ENCODE results near the gene NSUN6. TPM values are rescaled to one million over a fixed set of nuclear protein-coding genes. Genes with fewer than 3 reads are reported as not detected.

The NSUN6 gene
- total and polyA plus RNA-seq, 2 experiments from 2014 or later = 18.1 to 37.4 TPM

DNA sequence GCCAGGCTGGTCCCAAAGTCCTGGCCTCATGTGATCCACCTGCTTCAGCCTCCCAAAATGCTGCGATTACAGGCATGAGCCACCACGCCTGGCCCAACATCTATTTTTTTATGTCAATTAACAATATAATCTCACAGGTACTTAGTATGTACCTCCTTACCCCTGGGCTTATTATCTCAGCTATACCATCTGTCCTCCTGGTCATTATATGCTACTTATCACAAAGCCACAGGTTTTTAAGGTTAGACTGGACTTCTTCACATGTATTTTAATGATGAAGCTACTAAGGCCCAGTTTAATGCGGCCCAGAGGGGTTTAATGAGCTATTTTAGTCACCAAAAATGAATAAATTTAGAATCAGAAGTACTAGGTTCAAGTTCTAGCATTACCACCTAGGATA lies 3.4 kb downstream of the NSUN6 start (continued):
- TF ChIP-seq, protein P1, sequence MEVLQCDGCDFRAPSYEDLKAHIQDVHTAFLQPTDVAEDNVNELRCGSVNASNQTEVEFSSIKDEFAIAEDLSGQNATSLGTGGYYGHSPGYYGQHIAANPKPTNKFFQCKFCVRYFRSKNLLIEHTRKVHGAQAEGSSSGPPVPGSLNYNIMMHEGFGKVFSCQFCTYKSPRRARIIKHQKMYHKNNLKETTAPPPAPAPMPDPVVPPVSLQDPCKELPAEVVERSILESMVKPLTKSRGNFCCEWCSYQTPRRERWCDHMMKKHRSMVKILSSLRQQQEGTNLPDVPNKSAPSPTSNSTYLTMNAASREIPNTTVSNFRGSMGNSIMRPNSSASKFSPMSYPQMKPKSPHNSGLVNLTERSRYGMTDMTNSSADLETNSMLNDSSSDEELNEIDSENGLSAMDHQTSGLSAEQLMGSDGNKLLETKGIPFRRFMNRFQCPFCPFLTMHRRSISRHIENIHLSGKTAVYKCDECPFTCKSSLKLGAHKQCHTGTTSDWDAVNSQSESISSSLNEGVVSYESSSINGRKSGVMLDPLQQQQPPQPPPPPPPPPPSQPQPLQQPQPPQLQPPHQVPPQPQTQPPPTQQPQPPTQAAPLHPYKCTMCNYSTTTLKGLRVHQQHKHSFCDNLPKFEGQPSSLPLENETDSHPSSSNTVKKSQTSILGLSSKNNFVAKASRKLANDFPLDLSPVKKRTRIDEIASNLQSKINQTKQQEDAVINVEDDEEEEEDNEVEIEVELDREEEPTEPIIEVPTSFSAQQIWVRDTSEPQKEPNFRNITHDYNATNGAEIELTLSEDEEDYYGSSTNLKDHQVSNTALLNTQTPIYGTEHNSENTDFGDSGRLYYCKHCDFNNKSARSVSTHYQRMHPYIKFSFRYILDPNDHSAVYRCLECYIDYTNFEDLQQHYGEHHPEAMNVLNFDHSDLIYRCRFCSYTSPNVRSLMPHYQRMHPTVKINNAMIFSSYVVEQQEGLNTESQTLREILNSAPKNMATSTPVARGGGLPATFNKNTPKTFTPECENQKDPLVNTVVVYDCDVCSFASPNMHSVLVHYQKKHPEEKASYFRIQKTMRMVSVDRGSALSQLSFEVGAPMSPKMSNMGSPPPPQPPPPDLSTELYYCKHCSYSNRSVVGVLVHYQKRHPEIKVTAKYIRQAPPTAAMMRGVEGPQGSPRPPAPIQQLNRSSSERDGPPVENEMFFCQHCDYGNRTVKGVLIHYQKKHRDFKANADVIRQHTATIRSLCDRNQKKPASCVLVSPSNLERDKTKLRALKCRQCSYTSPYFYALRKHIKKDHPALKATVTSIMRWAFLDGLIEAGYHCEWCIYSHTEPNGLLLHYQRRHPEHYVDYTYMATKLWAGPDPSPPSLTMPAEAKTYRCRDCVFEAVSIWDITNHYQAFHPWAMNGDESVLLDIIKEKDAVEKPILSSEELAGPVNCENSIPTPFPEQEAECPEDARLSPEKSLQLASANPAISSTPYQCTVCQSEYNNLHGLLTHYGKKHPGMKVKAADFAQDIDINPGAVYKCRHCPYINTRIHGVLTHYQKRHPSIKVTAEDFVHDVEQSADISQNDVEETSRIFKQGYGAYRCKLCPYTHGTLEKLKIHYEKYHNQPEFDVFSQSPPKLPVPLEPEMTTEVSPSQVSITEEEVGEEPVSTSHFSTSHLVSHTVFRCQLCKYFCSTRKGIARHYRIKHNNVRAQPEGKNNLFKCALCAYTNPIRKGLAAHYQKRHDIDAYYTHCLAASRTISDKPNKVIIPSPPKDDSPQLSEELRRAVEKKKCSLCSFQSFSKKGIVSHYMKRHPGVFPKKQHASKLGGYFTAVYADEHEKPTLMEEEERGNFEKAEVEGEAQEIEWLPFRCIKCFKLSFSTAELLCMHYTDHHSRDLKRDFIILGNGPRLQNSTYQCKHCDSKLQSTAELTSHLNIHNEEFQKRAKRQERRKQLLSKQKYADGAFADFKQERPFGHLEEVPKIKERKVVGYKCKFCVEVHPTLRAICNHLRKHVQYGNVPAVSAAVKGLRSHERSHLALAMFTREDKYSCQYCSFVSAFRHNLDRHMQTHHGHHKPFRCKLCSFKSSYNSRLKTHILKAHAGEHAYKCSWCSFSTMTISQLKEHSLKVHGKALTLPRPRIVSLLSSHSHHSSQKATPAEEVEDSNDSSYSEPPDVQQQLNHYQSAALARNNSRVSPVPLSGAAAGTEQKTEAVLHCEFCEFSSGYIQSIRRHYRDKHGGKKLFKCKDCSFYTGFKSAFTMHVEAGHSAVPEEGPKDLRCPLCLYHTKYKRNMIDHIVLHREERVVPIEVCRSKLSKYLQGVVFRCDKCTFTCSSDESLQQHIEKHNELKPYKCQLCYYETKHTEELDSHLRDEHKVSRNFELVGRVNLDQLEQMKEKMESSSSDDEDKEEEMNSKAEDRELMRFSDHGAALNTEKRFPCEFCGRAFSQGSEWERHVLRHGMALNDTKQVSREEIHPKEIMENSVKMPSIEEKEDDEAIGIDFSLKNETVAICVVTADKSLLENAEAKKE (CRISPR knock-in tag; IDR thresholded peaks at IDR 0.05) = no peak

- Mint-ChIP-seq H3K27me3 (ENCODE audit: insufficient read depth, low read depth, poor library complexity) (no peaks in the 10 kb centered on the region), H3K4me3 (no peak overlapping the region), H3K27ac (no peak overlapping the region), H3K36me3 (ENCODE audit: low read depth) (peaks cover 10% of the 10 kb centered on the region; the same call in 2 of the 3 replicates), H3K4me1 (peaks cover 4% of the 10 kb centered on the region; the same call in 2 of the 3 replicates), H3K9me3 (no peaks in the 10 kb centered on the region)
- no peak for ATAC-seq
- H3K36me3 ChIP-seq (ENCODE audit: insufficient read depth) = no peaks in the 10 kb centered on the region; the same call in 1 of the 2 replicates
- no peaks in the 10 kb centered on the region for H3K9me2 ChIP-seq (ENCODE audit: insufficient read depth)
- no peak overlapping the region for H3K4me2 ChIP-seq
- no peak for DNase-seq (ENCODE audit: low spot score)
- H3K27me3 ChIP-seq (ENCODE audit: insufficient read depth) = no peaks in the 10 kb centered on the region
- H3K4me1 ChIP-seq (ENCODE audit: insufficient read depth) = 0 out of 2 replicates have a peak, but pooled peaks cover 2% of the 10 kb centered on the region
- no peak overlapping the region for H3K27ac ChIP-seq (ENCODE audit: low read depth)
- H3K79me2 ChIP-seq (replicated peaks; ENCODE audit: insufficient read depth) = peaks cover 32% of the 10 kb centered on the region
- H4K20me1 ChIP-seq (replicated peaks; ENCODE audit: insufficient read depth) = peaks cover 4% of the 10 kb centered on the region; the same call in 1 of the 2 replicates
- H3K4me3 ChIP-seq = no peak overlapping the region
- no peaks in the 10 kb centered on the region for H3F3A ChIP-seq (replicated peaks; ENCODE audit: low read depth)
- no peak overlapping the region for H2AFZ ChIP-seq
- no peak for TF ChIP-seq ZNF114 (CRISPR knock-in tag; IDR thresholded peaks at IDR 0.05)
- no peak for TF ChIP-seq POLR2AphosphoS5 (IDR thresholded peaks at IDR 0.05; ENCODE audit: low read depth)
- TF ChIP-seq, protein P1 (CRISPR knock-in tag; IDR thresholded peaks at IDR 0.05) = no peak
- no peak for TF ChIP-seq EZH2phosphoT487 (IDR thresholded peaks at IDR 0.05; ENCODE audit: unreplicated experiment)
- TF ChIP-seq, protein P2, sequence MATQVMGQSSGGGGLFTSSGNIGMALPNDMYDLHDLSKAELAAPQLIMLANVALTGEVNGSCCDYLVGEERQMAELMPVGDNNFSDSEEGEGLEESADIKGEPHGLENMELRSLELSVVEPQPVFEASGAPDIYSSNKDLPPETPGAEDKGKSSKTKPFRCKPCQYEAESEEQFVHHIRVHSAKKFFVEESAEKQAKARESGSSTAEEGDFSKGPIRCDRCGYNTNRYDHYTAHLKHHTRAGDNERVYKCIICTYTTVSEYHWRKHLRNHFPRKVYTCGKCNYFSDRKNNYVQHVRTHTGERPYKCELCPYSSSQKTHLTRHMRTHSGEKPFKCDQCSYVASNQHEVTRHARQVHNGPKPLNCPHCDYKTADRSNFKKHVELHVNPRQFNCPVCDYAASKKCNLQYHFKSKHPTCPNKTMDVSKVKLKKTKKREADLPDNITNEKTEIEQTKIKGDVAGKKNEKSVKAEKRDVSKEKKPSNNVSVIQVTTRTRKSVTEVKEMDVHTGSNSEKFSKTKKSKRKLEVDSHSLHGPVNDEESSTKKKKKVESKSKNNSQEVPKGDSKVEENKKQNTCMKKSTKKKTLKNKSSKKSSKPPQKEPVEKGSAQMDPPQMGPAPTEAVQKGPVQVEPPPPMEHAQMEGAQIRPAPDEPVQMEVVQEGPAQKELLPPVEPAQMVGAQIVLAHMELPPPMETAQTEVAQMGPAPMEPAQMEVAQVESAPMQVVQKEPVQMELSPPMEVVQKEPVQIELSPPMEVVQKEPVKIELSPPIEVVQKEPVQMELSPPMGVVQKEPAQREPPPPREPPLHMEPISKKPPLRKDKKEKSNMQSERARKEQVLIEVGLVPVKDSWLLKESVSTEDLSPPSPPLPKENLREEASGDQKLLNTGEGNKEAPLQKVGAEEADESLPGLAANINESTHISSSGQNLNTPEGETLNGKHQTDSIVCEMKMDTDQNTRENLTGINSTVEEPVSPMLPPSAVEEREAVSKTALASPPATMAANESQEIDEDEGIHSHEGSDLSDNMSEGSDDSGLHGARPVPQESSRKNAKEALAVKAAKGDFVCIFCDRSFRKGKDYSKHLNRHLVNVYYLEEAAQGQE (IDR thresholded peaks at IDR 0.05; ENCODE audit: unreplicated experiment) = no peak
Observed at GRCh38 chr10:18647151-18647550, 4.2 kb downstream of the NSUN6 start.
